ENCODE results near the gene TP53BP1.

TP53BP1 gene

GRCh38 chr15:43410572-43411214 lies 82.3 kb downstream of the TP53BP1 start (continued):
- TF ChIP-seq OSR1 (CRISPR knock-in tag; IDR thresholded peaks at IDR 0.05) (no peak), SNAI2 (CRISPR knock-in tag; IDR thresholded peaks at IDR 0.05) (no peak), TCF4 (CRISPR knock-in tag; IDR thresholded peaks at IDR 0.05; ENCODE audit: borderline replicate concordance) (no peak), ESRRG (CRISPR knock-in tag; IDR thresholded peaks at IDR 0.05) (no peak), TOX (CRISPR knock-in tag; IDR thresholded peaks at IDR 0.05; ENCODE audit: borderline replicate concordance) (no peak)
- TF ChIP-seq, protein P1, sequence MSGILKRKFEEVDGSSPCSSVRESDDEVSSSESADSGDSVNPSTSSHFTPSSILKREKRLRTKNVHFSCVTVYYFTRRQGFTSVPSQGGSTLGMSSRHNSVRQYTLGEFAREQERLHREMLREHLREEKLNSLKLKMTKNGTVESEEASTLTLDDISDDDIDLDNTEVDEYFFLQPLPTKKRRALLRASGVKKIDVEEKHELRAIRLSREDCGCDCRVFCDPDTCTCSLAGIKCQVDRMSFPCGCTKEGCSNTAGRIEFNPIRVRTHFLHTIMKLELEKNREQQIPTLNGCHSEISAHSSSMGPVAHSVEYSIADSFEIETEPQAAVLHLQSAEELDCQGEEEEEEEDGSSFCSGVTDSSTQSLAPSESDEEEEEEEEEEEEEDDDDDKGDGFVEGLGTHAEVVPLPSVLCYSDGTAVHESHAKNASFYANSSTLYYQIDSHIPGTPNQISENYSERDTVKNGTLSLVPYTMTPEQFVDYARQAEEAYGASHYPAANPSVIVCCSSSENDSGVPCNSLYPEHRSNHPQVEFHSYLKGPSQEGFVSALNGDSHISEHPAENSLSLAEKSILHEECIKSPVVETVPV (CRISPR knock-in tag; IDR thresholded peaks at IDR 0.05) = no peak

DNA sequence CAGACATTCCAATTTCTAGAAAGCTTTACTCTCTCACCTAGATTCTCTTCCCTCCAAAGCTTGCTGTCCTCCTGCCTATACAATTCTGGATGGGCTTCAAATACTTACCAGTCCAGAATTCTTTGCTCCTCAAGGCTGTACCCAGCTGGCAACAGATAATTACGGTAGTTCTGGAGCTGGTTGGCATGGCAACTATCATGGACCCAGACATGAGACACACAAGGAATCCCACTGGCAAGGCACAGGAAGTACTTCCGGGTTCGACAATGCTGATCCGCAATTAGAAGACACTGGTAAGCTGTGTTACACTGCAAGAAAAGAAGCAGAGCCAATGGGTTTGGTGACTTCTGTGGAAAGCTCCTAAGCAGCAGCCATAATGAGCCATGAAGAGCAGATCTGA lies 84.2 kb downstream of the TP53BP1 start:
- TF ChIP-seq BACH2 (CRISPR knock-in tag; IDR thresholded peaks at IDR 0.05; ENCODE audit: borderline replicate concordance) (no peak), RARB (CRISPR knock-in tag; IDR thresholded peaks at IDR 0.05) (no peak), OSR1 (CRISPR knock-in tag; IDR thresholded peaks at IDR 0.05) (no peak), CSDC2 (CRISPR knock-in tag; IDR thresholded peaks at IDR 0.05) (no peak), ISL1 (CRISPR knock-in tag; IDR thresholded peaks at IDR 0.05) (no peak)
- TF ChIP-seq, protein P2, sequence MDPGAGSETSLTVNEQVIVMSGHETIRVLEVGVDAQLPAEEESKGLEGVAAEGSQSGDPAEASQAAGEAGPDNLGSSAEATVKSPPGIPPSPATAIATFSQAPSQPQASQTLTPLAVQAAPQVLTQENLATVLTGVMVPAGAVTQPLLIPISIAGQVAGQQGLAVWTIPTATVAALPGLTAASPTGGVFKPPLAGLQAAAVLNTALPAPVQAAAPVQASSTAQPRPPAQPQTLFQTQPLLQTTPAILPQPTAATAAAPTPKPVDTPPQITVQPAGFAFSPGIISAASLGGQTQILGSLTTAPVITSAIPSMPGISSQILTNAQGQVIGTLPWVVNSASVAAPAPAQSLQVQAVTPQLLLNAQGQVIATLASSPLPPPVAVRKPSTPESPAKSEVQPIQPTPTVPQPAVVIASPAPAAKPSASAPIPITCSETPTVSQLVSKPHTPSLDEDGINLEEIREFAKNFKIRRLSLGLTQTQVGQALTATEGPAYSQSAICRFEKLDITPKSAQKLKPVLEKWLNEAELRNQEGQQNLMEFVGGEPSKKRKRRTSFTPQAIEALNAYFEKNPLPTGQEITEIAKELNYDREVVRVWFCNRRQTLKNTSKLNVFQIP (CRISPR knock-in tag; IDR thresholded peaks at IDR 0.05; ENCODE audit: borderline replicate concordance, low read depth) = no peak
- TF ChIP-seq, protein P1 (CRISPR knock-in tag; IDR thresholded peaks at IDR 0.05) = no peak
- TF ChIP-seq, protein P3, sequence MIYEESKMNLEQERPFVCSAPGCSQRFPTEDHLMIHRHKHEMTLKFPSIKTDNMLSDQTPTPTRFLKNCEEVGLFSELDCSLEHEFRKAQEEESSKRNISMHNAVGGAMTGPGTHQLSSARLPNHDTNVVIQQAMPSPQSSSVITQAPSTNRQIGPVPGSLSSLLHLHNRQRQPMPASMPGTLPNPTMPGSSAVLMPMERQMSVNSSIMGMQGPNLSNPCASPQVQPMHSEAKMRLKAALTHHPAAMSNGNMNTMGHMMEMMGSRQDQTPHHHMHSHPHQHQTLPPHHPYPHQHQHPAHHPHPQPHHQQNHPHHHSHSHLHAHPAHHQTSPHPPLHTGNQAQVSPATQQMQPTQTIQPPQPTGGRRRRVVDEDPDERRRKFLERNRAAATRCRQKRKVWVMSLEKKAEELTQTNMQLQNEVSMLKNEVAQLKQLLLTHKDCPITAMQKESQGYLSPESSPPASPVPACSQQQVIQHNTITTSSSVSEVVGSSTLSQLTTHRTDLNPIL (CRISPR knock-in tag; IDR thresholded peaks at IDR 0.05; ENCODE audit: low read depth) = no peak
- no peak for ATAC-seq

DNA sequence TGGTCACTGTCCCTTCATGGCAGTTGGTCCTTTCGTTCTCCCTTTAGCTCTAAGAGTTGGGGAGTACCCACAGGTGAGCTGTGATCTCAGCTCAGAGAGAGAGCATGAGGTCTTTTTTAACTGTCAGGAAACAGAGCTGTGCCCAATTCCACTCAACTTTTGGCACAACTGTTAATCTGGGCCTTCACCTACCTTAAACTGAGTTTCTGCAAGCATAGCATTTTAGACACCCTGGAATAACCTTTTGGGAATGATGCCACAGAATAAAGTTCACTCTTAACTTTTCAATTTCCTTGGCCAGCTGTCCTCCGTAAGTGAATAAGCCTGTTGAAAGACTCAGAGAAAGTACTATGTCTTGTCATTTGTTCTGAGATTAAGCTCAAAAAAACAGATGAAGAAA lies 86.1 kb downstream of the TP53BP1 start:
- no peak for TF ChIP-seq ESRRG (CRISPR knock-in tag; IDR thresholded peaks at IDR 0.05)
- no peak for TF ChIP-seq ZNF70 (CRISPR knock-in tag; IDR thresholded peaks at IDR 0.05)
- TF ChIP-seq, protein P2 (CRISPR knock-in tag; IDR thresholded peaks at IDR 0.05; ENCODE audit: borderline replicate concordance, low read depth) = no peak
- TF ChIP-seq, protein P1 (CRISPR knock-in tag; IDR thresholded peaks at IDR 0.05) = no peak
- TF ChIP-seq ZC3H10 (CRISPR knock-in tag; IDR thresholded peaks at IDR 0.05) = no peak
- no peak for TF ChIP-seq ZFP3 (CRISPR knock-in tag; IDR thresholded peaks at IDR 0.05)
- TF ChIP-seq PPARA (CRISPR knock-in tag; IDR thresholded peaks at IDR 0.05; ENCODE audit: borderline replicate concordance) = no peak
- no peak for TF ChIP-seq SNAI2 (CRISPR knock-in tag; IDR thresholded peaks at IDR 0.05)
- no peak for ATAC-seq

- ATAC-seq = peak; percentile 89
- TF ChIP-seq GLIS3 (CRISPR knock-in tag; IDR thresholded peaks at IDR 0.05) (no peak), TCF4 (CRISPR knock-in tag; IDR thresholded peaks at IDR 0.05; ENCODE audit: borderline replicate concordance) (peak; percentile 87), ZFP30 (CRISPR knock-in tag; IDR thresholded peaks at IDR 0.05) (no peak), TOX (CRISPR knock-in tag; IDR thresholded peaks at IDR 0.05; ENCODE audit: borderline replicate concordance) (no peak), ISL1 (CRISPR knock-in tag; IDR thresholded peaks at IDR 0.05) (peak; percentile 35; the same call in 1 of the 2 replicates), SNAI2 (CRISPR knock-in tag; IDR thresholded peaks at IDR 0.05) (no peak), TSHZ2 (CRISPR knock-in tag; IDR thresholded peaks at IDR 0.05) (peak; percentile 82), OSR1 (CRISPR knock-in tag; IDR thresholded peaks at IDR 0.05) (no peak), BACH2 (CRISPR knock-in tag; IDR thresholded peaks at IDR 0.05; ENCODE audit: borderline replicate concordance) (no peak)
- TF ChIP-seq, protein P1 (CRISPR knock-in tag; IDR thresholded peaks at IDR 0.05) = no peak
Measured at GRCh38 chr15:43406189-43406588, 86.8 kb downstream of the TP53BP1 start.
